ENCODE results near the gene FAM227A.
"Not testable (repeated sequence)": the region's sequence is repeated elsewhere in the genome, so short reads cannot be mapped to it uniquely, and the experiment has no call there.

The FAM227A gene

GRCh38 chr22:38657045-38657909, 1.1 kb upstream of the FAM227A start:
- peak; percentile 8 for DNase-seq (ENCODE audit: low spot score)

GRCh38 chr22:38655519-38656255, 505 bp downstream of the FAM227A start:
- no peak for DNase-seq (ENCODE audit: low spot score)

GRCh38 chr22:38653741-38654140, 2.5 kb downstream of the FAM227A start:
- no peak for DNase-seq (ENCODE audit: low spot score)

- no peak for DNase-seq (ENCODE audit: low spot score)
These were observed 3.3 kb downstream of the FAM227A start for GRCh38 chr22:38652859-38653258.

GRCh38 chr22:38649841-38650522, 6.2 kb downstream of the FAM227A start:
- DNase-seq (ENCODE audit: low spot score), result no peak

- DNase-seq (ENCODE audit: low spot score), result no peak
These were observed 10.8 kb downstream of the FAM227A start for GRCh38 chr22:38645430-38645829.

GRCh38 chr22:38644245-38644644, 11.9 kb downstream of the FAM227A start:
- not testable (repeated sequence) for DNase-seq (ENCODE audit: low spot score)

- DNase-seq (ENCODE audit: low spot score), result no peak
These were observed 14.6 kb downstream of the FAM227A start for GRCh38 chr22:38641476-38642040.

GRCh38 chr22:38638728-38639127, 17.5 kb downstream of the FAM227A start:
- DNase-seq (ENCODE audit: low spot score), result no peak

GRCh38 chr22:38638216-38638615, 18.0 kb downstream of the FAM227A start:
- DNase-seq (ENCODE audit: low spot score), result no peak

GRCh38 chr22:38632528-38632927, 23.7 kb downstream of the FAM227A start:
- no peak for DNase-seq (ENCODE audit: low spot score)

GRCh38 chr22:38631724-38632123, 24.5 kb downstream of the FAM227A start:
- no peak for DNase-seq (ENCODE audit: low spot score)

GRCh38 chr22:38629108-38629507, 27.1 kb downstream of the FAM227A start:
- no peak for DNase-seq (ENCODE audit: low spot score)

- no peak for DNase-seq (ENCODE audit: low spot score)
These were observed 27.7 kb downstream of the FAM227A start for GRCh38 chr22:38628444-38628843.

GRCh38 chr22:38623351-38623750, 32.8 kb downstream of the FAM227A start:
- no peak for DNase-seq (ENCODE audit: low spot score)

- DNase-seq (ENCODE audit: low spot score), result no peak
These were observed 37.5 kb downstream of the FAM227A start for GRCh38 chr22:38618682-38619081.

- no peak for DNase-seq (ENCODE audit: low spot score)
These were observed 37.9 kb downstream of the FAM227A start for GRCh38 chr22:38618258-38618657.

- DNase-seq (ENCODE audit: low spot score), result not testable (repeated sequence)
These were observed 41.2 kb downstream of the FAM227A start for GRCh38 chr22:38615064-38615405.

- no peak for DNase-seq (ENCODE audit: low spot score)
These were observed 41.7 kb downstream of the FAM227A start for GRCh38 chr22:38614332-38615063.

GRCh38 chr22:38613588-38613987, 42.6 kb downstream of the FAM227A start:
- DNase-seq (ENCODE audit: low spot score), result no peak

- no peak for DNase-seq (ENCODE audit: low spot score)
These were observed 43.8 kb downstream of the FAM227A start for GRCh38 chr22:38612217-38613006.

Measured in hematopoietic multipotent progenitor cell treated with erythropoietin and hydrocortisone succinate and interleukin-3 and kit ligand, for 15 days (in vitro differentiated cells).